Motor neuron (in vitro differentiated cells): Measurements from ENCODE around the gene CBLN3. TPM values are rescaled to one million over a fixed set of nuclear protein-coding genes. Genes with fewer than 3 reads are reported as not detected.

Experiments
- ATAC-seq, 8 experiments: fragments of 200-7000 bp; cut with Tn5 transposase; replicated peaks in 6 of 8; 2 replicates each; pipeline ENCODE4 v1.8.0; 2021; ENCODE audit warnings: mild to moderate bottlenecking in 8 of 8, moderate library complexity in 8 of 8
- H3K27ac ChIP-seq, 2 donors: fragments of 250-450 bp; sonication (Bioruptor Pico); 2 replicates each; pipeline ENCODE4 v1.9.0; 2021; ENCODE audit warnings: antibody characterized with exemption in 2 of 2, mild to moderate bottlenecking in 2 of 2, moderate library complexity in 1 of 2
- H3K4me1 ChIP-seq, 2 donors: fragments of 250-450 bp; sonication (Bioruptor Pico); replicated peaks in 1 of 2; 2 replicates each; pipeline ENCODE4 v1.6.1; 2021; ENCODE audit warnings: antibody characterized with exemption in 2 of 2, mild to moderate bottlenecking in 2 of 2, moderate library complexity in 1 of 2
- H3K4me3 ChIP-seq, 5 donors: fragments of 250-450 bp; sonication (Bioruptor Pico); 2 replicates each; pipeline ENCODE4 v1.9.0; 2021; ENCODE audit warnings: antibody characterized with exemption in 5 of 5, mild to moderate bottlenecking in 5 of 5, moderate library complexity in 4 of 5
- WGBS, 10 experiments: fragments of 450-650 bp; shearing (Covaris generic); methylation state at CpG; one replicate each; pipeline ENCODE4 v1.0.0; 2022; 5-methylcytosine and 5-hydroxymethylcytosine counted together
- in situ Hi-C, 9 experiments: fragments of 400-800 bp; cut with MboI; loops; one replicate each; pipeline ENCODE4 v1.15.0; 2021; ENCODE audit warnings: low sequenced_read_pairs in 9 of 9, low pct_unique_long_range_greater_than_20kb in 2 of 9; ENCODE audit not compliant: unreplicated experiment in 9 of 9
- total RNA-seq, 8 experiments: library from RNA; unstranded; fragments of 300-600 nt; gene quantifications; 2 replicates each; pipeline versions ENCODE4 v1.2.3 to v1.2.4, GENCODE V29; 2022

Gene CBLN3
- total RNA-seq, 8 experiments from 2014 or later = 0.16 to 7.9 (median 1.1) TPM

GRCh38 chr14:24416254-24416931 is 13.1 kb downstream of the CBLN3 start:
- no peak for ATAC-seq
- 60 to 93% (median 90%) methylated on average over 1 to 6 of the region's 19 CpGs; no CpG with 5 or more reads in 4 of the 10 experiments for WGBS, 10 experiments
- Histone ChIP-seq H3K4me3 (no peak overlapping the region), H3K27ac (no peak overlapping the region), H3K4me1 (no peaks in the 10 kb centered on the region)
- in situ Hi-C loops = no loop called here

GRCh38 chr14:24415421-24416253 is 13.8 kb downstream of the CBLN3 start:
- H3K27ac ChIP-seq = no peak overlapping the region
- H3K4me3 ChIP-seq = no peak overlapping the region
- in situ Hi-C loops = no loop called here
- no peaks in the 10 kb centered on the region for H3K4me1 ChIP-seq
- 40 to 100% (median 91%) methylated on average over 1 to 15 of the region's 25 CpGs; no CpG with 5 or more reads in 4 of the 10 experiments for WGBS, 10 experiments
- no peak for ATAC-seq

- ATAC-seq = no peak
- in situ Hi-C loops = no loop called here
- no peaks in the 10 kb centered on the region for H3K4me1 ChIP-seq
- H3K27ac ChIP-seq = no peak overlapping the region
- 65 to 92% (median 90%) methylated on average over 2 to 8 of the region's 15 CpGs; no CpG with 5 or more reads in 6 of the 10 experiments for WGBS, 10 experiments
- H3K4me3 ChIP-seq = no peak overlapping the region
Observed at GRCh38 chr14:24414732-24415420, 14.6 kb downstream of the CBLN3 start.

GRCh38 chr14:24414077-24414476 is 15.4 kb downstream of the CBLN3 start:
- no peak overlapping the region for H3K4me3 ChIP-seq
- no peak overlapping the region for H3K27ac ChIP-seq
- no peaks in the 10 kb centered on the region for H3K4me1 ChIP-seq
- no peak for ATAC-seq
- in situ Hi-C loops = no loop called here
- 100% methylated on average over 1 of the region's 1 CpG; no CpG with 5 or more reads in 9 of the 10 experiments for WGBS, 10 experiments

GRCh38 chr14:24411443-24412389 is 17.8 kb downstream of the CBLN3 start:
- peak in 3 of 8 experiments; percentile 11 to 82 (median 36) for ATAC-seq
- H3K4me1 ChIP-seq = no peaks in the 10 kb centered on the region
- H3K27ac ChIP-seq = no peak overlapping the region
- 0 to 100% (median 74%) methylated on average over 1 to 8 of the region's 16 CpGs; no CpG with 5 or more reads in 4 of the 10 experiments for WGBS, 10 experiments
- in situ Hi-C loops = no loop called here
- no peak overlapping the region for H3K4me3 ChIP-seq

GRCh38 chr14:24409956-24410355 is 19.5 kb downstream of the CBLN3 start:
- WGBS, 10 experiments = no CpG with 5 or more reads among the region's 10 CpGs
- ATAC-seq = no peak
- in situ Hi-C loops = no loop called here
- Histone ChIP-seq H3K4me3 (no peak overlapping the region), H3K27ac (no peak overlapping the region), H3K4me1 (no peaks in the 10 kb centered on the region)

GRCh38 chr14:24409192-24409591 is 20.3 kb downstream of the CBLN3 start:
- in situ Hi-C loops = no loop called here
- no peak for ATAC-seq
- Histone ChIP-seq H3K4me1 (no peaks in the 10 kb centered on the region), H3K27ac (no peak overlapping the region), H3K4me3 (no peak overlapping the region)
- 40 to 100% (median 76%) methylated on average over 1 to 5 of the region's 6 CpGs; no CpG with 5 or more reads in 2 of the 10 experiments for WGBS, 10 experiments

GRCh38 chr14:24408764-24409163 is 20.7 kb downstream of the CBLN3 start:
- 60 to 100% (median 67%) methylated on average over 1 of the region's 3 CpGs; no CpG with 5 or more reads in 7 of the 10 experiments for WGBS, 10 experiments
- H3K4me3 ChIP-seq = no peak overlapping the region
- H3K27ac ChIP-seq = no peak overlapping the region
- no peak for ATAC-seq
- in situ Hi-C loops = no loop called here
- H3K4me1 ChIP-seq = no peaks in the 10 kb centered on the region

GRCh38 chr14:24407608-24408325 is 21.7 kb downstream of the CBLN3 start:
- Histone ChIP-seq H3K27ac (no peak overlapping the region), H3K4me3 (no peak overlapping the region), H3K4me1 (no peaks in the 10 kb centered on the region)
- ATAC-seq = no peak
- 82 to 100% (median 83%) methylated on average over 2 to 6 of the region's 18 CpGs; no CpG with 5 or more reads in 7 of the 10 experiments for WGBS, 10 experiments
- in situ Hi-C loops = no loop called here

GRCh38 chr14:24406416-24406815 is 23.1 kb downstream of the CBLN3 start:
- no peak for ATAC-seq
- 70 to 90% methylated on average over 2 to 5 of the region's 6 CpGs; no CpG with 5 or more reads in 8 of the 10 experiments for WGBS, 10 experiments

GRCh38 chr14:24404814-24405213 is 24.7 kb downstream of the CBLN3 start:
- WGBS, 10 experiments = 40 to 100% (median 80%) methylated on average over 1 to 2 of the region's 4 CpGs; no CpG with 5 or more reads in 4 of the 10 experiments
- no peak for ATAC-seq
- in situ Hi-C loops = no loop called here
- Histone ChIP-seq H3K4me1 (peaks cover 4 to 9% of the 10 kb centered on the region in 2 donors), H3K27ac (no peak overlapping the region), H3K4me3 (no peak overlapping the region)

More at GRCh38 chr14:24406416-24406815, 23.1 kb downstream of the CBLN3 start:
- H3K4me3 ChIP-seq = no peak overlapping the region
- no peak overlapping the region for H3K27ac ChIP-seq
- no peaks in the 10 kb centered on the region for H3K4me1 ChIP-seq
- in situ Hi-C loops = no loop called here
